ENCODE measurements around the gene PPM1H. TPM values are rescaled to one million over a fixed set of nuclear protein-coding genes. Genes with fewer than 3 reads are reported as not detected.

The PPM1H gene
- total and polyA plus RNA-seq, 10 of the 15 experiments (the other 5 are each of a cell fraction or from before 2014, with no cell fraction given): 0.11 to 0.83 (median 0.49) TPM

DNA sequence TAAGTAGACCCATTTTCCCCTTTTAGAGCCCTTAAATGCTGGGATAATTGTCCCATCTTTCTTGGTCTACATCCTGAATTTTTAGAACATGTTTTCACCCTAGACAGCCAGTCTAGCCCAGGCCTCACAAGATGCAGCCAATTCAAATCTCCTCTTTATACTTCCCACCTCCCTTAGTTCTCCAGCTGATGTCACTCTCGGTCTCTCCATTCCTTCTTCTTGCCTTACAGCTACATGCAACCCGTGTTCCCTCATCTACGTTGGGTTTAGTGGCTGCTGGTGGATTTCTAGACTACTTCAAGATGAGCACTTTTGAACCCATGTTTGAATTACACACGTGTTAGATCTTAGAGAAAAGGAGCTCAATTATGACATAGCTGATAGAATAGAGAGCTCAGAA is 132.0 kb downstream of the PPM1H start (continued):
- TF ChIP-seq, protein P1, sequence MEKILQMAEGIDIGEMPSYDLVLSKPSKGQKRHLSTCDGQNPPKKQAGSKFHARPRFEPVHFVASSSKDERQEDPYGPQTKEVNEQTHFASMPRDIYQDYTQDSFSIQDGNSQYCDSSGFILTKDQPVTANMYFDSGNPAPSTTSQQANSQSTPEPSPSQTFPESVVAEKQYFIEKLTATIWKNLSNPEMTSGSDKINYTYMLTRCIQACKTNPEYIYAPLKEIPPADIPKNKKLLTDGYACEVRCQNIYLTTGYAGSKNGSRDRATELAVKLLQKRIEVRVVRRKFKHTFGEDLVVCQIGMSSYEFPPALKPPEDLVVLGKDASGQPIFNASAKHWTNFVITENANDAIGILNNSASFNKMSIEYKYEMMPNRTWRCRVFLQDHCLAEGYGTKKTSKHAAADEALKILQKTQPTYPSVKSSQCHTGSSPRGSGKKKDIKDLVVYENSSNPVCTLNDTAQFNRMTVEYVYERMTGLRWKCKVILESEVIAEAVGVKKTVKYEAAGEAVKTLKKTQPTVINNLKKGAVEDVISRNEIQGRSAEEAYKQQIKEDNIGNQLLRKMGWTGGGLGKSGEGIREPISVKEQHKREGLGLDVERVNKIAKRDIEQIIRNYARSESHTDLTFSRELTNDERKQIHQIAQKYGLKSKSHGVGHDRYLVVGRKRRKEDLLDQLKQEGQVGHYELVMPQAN (conservative IDR thresholded peaks at IDR 0.05): no peak
- TF ChIP-seq STAT3 (IDR thresholded peaks at IDR 0.05; ENCODE audit: low read depth, low read length) (no peak), RFX5 (IDR thresholded peaks at IDR 0.05; ENCODE audit: low read depth, low read length) (no peak), DPF2 (IDR thresholded peaks at IDR 0.05) (no peak), BMI1 (IDR thresholded peaks at IDR 0.05; ENCODE audit: borderline replicate concordance) (no peak), BHLHE40 (IDR thresholded peaks at IDR 0.05; ENCODE audit: borderline replicate concordance in 1 of 2, low read depth in 2 of 2, low read length in 1 of 2) (no peak), HDGF (IDR thresholded peaks at IDR 0.05) (no peak), PAX8 (IDR thresholded peaks at IDR 0.05) (no peak)
- TF ChIP-seq, protein P2, sequence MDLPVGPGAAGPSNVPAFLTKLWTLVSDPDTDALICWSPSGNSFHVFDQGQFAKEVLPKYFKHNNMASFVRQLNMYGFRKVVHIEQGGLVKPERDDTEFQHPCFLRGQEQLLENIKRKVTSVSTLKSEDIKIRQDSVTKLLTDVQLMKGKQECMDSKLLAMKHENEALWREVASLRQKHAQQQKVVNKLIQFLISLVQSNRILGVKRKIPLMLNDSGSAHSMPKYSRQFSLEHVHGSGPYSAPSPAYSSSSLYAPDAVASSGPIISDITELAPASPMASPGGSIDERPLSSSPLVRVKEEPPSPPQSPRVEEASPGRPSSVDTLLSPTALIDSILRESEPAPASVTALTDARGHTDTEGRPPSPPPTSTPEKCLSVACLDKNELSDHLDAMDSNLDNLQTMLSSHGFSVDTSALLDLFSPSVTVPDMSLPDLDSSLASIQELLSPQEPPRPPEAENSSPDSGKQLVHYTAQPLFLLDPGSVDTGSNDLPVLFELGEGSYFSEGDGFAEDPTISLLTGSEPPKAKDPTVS (IDR thresholded peaks at IDR 0.05; ENCODE audit: low read depth, low read length): no peak
- TF ChIP-seq, protein P3, sequence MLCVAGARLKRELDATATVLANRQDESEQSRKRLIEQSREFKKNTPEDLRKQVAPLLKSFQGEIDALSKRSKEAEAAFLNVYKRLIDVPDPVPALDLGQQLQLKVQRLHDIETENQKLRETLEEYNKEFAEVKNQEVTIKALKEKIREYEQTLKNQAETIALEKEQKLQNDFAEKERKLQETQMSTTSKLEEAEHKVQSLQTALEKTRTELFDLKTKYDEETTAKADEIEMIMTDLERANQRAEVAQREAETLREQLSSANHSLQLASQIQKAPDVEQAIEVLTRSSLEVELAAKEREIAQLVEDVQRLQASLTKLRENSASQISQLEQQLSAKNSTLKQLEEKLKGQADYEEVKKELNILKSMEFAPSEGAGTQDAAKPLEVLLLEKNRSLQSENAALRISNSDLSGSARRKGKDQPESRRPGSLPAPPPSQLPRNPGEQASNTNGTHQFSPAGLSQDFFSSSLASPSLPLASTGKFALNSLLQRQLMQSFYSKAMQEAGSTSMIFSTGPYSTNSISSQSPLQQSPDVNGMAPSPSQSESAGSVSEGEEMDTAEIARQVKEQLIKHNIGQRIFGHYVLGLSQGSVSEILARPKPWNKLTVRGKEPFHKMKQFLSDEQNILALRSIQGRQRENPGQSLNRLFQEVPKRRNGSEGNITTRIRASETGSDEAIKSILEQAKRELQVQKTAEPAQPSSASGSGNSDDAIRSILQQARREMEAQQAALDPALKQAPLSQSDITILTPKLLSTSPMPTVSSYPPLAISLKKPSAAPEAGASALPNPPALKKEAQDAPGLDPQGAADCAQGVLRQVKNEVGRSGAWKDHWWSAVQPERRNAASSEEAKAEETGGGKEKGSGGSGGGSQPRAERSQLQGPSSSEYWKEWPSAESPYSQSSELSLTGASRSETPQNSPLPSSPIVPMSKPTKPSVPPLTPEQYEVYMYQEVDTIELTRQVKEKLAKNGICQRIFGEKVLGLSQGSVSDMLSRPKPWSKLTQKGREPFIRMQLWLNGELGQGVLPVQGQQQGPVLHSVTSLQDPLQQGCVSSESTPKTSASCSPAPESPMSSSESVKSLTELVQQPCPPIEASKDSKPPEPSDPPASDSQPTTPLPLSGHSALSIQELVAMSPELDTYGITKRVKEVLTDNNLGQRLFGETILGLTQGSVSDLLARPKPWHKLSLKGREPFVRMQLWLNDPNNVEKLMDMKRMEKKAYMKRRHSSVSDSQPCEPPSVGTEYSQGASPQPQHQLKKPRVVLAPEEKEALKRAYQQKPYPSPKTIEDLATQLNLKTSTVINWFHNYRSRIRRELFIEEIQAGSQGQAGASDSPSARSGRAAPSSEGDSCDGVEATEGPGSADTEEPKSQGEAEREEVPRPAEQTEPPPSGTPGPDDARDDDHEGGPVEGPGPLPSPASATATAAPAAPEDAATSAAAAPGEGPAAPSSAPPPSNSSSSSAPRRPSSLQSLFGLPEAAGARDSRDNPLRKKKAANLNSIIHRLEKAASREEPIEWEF (IDR thresholded peaks at IDR 0.05; ENCODE audit: insufficient replicate concordance, low read depth, low read length): no peak
- TF ChIP-seq, protein P4, sequence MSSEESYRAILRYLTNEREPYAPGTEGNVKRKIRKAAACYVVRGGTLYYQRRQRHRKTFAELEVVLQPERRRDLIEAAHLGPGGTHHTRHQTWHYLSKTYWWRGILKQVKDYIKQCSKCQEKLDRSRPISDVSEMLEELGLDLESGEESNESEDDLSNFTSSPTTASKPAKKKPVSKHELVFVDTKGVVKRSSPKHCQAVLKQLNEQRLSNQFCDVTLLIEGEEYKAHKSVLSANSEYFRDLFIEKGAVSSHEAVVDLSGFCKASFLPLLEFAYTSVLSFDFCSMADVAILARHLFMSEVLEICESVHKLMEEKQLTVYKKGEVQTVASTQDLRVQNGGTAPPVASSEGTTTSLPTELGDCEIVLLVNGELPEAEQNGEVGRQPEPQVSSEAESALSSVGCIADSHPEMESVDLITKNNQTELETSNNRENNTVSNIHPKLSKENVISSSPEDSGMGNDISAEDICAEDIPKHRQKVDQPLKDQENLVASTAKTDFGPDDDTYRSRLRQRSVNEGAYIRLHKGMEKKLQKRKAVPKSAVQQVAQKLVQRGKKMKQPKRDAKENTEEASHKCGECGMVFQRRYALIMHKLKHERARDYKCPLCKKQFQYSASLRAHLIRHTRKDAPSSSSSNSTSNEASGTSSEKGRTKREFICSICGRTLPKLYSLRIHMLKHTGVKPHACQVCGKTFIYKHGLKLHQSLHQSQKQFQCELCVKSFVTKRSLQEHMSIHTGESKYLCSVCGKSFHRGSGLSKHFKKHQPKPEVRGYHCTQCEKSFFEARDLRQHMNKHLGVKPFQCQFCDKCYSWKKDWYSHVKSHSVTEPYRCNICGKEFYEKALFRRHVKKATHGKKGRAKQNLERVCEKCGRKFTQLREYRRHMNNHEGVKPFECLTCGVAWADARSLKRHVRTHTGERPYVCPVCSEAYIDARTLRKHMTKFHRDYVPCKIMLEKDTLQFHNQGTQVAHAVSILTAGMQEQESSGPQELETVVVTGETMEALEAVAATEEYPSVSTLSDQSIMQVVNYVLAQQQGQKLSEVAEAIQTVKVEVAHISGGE (CRISPR knock-in tag; IDR thresholded peaks at IDR 0.05): no peak
- TF ChIP-seq, protein P5, sequence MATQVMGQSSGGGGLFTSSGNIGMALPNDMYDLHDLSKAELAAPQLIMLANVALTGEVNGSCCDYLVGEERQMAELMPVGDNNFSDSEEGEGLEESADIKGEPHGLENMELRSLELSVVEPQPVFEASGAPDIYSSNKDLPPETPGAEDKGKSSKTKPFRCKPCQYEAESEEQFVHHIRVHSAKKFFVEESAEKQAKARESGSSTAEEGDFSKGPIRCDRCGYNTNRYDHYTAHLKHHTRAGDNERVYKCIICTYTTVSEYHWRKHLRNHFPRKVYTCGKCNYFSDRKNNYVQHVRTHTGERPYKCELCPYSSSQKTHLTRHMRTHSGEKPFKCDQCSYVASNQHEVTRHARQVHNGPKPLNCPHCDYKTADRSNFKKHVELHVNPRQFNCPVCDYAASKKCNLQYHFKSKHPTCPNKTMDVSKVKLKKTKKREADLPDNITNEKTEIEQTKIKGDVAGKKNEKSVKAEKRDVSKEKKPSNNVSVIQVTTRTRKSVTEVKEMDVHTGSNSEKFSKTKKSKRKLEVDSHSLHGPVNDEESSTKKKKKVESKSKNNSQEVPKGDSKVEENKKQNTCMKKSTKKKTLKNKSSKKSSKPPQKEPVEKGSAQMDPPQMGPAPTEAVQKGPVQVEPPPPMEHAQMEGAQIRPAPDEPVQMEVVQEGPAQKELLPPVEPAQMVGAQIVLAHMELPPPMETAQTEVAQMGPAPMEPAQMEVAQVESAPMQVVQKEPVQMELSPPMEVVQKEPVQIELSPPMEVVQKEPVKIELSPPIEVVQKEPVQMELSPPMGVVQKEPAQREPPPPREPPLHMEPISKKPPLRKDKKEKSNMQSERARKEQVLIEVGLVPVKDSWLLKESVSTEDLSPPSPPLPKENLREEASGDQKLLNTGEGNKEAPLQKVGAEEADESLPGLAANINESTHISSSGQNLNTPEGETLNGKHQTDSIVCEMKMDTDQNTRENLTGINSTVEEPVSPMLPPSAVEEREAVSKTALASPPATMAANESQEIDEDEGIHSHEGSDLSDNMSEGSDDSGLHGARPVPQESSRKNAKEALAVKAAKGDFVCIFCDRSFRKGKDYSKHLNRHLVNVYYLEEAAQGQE (IDR thresholded peaks at IDR 0.05; ENCODE audit: low read depth, low read length): no peak

All from GM12878 (cell line).